Thyroid gland (tissue), 4 donors: ENCODE results near the gene BSX.

Experiments
- POLR2A ChIP-seq, 2 donors: fragments of 450-650 bp; IDR thresholded peaks; one replicate each; pipeline ENCODE4 v1.6.1; 2017; ENCODE audit warnings: antibody characterized with exemption in 2 of 2, mild to moderate bottlenecking in 2 of 2, moderate library complexity in 1 of 2
- TF ChIP-seq, protein P1 (sequence below), 6 experiments: fragments of 200-600 bp in 3 of 6; fragments of 450-650 bp in 3 of 6; sonication (generic) in 3 of 6; IDR thresholded peaks; one replicate each; pipeline ENCODE4 v1.5.1; 2016 to 2019; ENCODE audit warnings: antibody characterized with exemption in 6 of 6, mild to moderate bottlenecking in 2 of 6, inconsistent platforms in 1 of 6, moderate library complexity in 1 of 6

- TF ChIP-seq, protein P1, sequence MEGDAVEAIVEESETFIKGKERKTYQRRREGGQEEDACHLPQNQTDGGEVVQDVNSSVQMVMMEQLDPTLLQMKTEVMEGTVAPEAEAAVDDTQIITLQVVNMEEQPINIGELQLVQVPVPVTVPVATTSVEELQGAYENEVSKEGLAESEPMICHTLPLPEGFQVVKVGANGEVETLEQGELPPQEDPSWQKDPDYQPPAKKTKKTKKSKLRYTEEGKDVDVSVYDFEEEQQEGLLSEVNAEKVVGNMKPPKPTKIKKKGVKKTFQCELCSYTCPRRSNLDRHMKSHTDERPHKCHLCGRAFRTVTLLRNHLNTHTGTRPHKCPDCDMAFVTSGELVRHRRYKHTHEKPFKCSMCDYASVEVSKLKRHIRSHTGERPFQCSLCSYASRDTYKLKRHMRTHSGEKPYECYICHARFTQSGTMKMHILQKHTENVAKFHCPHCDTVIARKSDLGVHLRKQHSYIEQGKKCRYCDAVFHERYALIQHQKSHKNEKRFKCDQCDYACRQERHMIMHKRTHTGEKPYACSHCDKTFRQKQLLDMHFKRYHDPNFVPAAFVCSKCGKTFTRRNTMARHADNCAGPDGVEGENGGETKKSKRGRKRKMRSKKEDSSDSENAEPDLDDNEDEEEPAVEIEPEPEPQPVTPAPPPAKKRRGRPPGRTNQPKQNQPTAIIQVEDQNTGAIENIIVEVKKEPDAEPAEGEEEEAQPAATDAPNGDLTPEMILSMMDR (IDR thresholded peaks at IDR 0.05) = no peak
- no peak for TF ChIP-seq POLR2A (IDR thresholded peaks at IDR 0.05)
These were observed 17.2 kb upstream of the BSX start for GRCh38 chr11:122998727-122999366.
